ENCODE measurements around the gene TSPAN2. TPM values are rescaled to one million over a fixed set of nuclear protein-coding genes. Genes with fewer than 3 reads are reported as not detected.

Gene TSPAN2
- total and polyA plus RNA-seq, 7 donors = 0.46 to 122 (median 61.5) TPM

- Histone ChIP-seq H3K36me3 (no peaks in the 10 kb centered on the region), H3K27ac (no peak overlapping the region), H3K4me3 (no peak overlapping the region), H3K9me3 (peaks cover 0 to 3% (median 1%) of the 10 kb centered on the region in 4 donors), H3K27me3 (no peaks in the 10 kb centered on the region), H3K4me1 (peaks cover 0 to 10% (median 3%) of the 10 kb centered on the region in 4 donors)
- WGBS, 2 donors = 71 to 81% methylated on average over 4 of the region's 4 CpGs
- DNase-seq = no peak
- TF ChIP-seq CTCF (IDR thresholded peaks at IDR 0.05) = no peak
- TF ChIP-seq EP300 (IDR thresholded peaks at IDR 0.05) = no peak
- no peak for TF ChIP-seq POLR2A (IDR thresholded peaks at IDR 0.05)
- no peak for TF ChIP-seq POLR2AphosphoS5 (IDR thresholded peaks at IDR 0.05)
- intact Hi-C loops (cut with DNase I) = loop anchor here (2.0 kb wide), 1 partner anchor 61 kb away; no protein-coding TSS in a partner anchor
These were observed 24.5 kb upstream of the TSPAN2 start for GRCh38 chr1:115113766-115114165.

DNA sequence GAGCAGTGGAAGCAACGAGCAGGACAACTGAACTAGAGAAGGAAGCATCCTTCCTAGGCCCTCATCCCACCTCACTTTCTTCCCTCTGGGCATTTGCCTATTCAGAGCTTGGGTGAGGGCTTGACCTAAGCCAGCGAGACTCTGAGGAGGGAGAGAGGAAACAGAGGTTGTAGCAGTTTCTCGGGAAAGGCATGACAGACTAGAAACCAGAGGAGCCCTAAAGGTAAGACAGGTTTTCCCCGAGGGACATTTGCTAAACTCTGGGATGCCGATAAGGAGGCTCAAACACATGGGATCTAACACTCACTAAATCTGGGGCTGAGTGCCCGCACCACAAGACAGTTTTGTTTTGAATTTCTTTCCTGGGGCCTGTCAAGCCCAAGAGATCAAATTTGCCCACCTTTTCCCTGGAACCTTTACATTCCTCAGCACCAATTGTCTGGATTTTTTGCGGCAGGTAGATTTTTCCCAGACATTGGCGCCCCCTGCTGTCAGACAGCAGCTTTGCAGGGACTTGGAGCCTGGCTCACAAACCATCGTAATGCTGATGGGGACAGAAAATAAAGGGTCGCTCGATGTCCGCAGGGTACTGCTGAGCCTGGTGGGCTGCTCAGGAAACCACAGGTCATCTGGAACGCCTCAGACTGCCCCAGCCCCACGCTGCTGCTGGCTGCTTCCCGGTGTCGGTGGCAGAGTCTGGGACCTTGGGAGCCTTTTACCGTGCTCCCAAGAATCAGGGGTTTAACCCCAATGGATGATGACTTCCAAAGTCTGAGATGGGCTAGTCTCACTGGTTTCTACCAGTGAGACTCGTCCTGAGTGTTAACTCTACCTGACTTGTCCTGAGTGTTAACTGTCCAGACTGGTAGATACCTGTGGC is 23.4 kb upstream of the TSPAN2 start:
- no peaks in the 10 kb centered on the region for H3K36me3 ChIP-seq
- DNase-seq = no peak
- no peaks in the 10 kb centered on the region for H3K27me3 ChIP-seq
- no peak for TF ChIP-seq POLR2AphosphoS5 (IDR thresholded peaks at IDR 0.05)
- TF ChIP-seq CTCF (IDR thresholded peaks at IDR 0.05) = peak; percentile 74 to 94 (median 92)
- 27 to 33% methylated on average over 18 of the region's 18 CpGs for WGBS, 2 donors
- intact Hi-C loops (cut with DNase I) = loop anchor here (1.0 to 2.0 kb wide), 2 partner anchors 60 to 133 kb away; no protein-coding TSS in a partner anchor
- H3K4me3 ChIP-seq = no peak overlapping the region
- peaks cover 0 to 10% (median 3%) of the 10 kb centered on the region in 4 donors for H3K4me1 ChIP-seq
- peaks cover 0 to 3% (median 1%) of the 10 kb centered on the region in 4 donors for H3K9me3 ChIP-seq
- no peak overlapping the region for H3K27ac ChIP-seq

GRCh38 chr1:115107516-115108260 is 18.4 kb upstream of the TSPAN2 start:
- 83 to 88% methylated on average over 5 of the region's 5 CpGs for WGBS, 2 donors
- Histone ChIP-seq H3K36me3 (no peaks in the 10 kb centered on the region), H3K27ac (peak overlapping the region in 1 of 4 donors; percentile 0), H3K4me3 (no peak overlapping the region), H3K27me3 (no peaks in the 10 kb centered on the region), H3K4me1 (peaks cover 0 to 5% (median under 1%) of the 10 kb centered on the region in 4 donors), H3K9me3 (peaks cover 0 to 3% (median 1%) of the 10 kb centered on the region in 4 donors)
- intact Hi-C loops (cut with DNase I) = no loop called here
- DNase-seq = no peak
- peak in 1 of 4 donors; percentile 25 for TF ChIP-seq POLR2AphosphoS5 (IDR thresholded peaks at IDR 0.05)
- no peak for TF ChIP-seq EP300 (IDR thresholded peaks at IDR 0.05)
- no peak for TF ChIP-seq CTCF (IDR thresholded peaks at IDR 0.05)

DNA sequence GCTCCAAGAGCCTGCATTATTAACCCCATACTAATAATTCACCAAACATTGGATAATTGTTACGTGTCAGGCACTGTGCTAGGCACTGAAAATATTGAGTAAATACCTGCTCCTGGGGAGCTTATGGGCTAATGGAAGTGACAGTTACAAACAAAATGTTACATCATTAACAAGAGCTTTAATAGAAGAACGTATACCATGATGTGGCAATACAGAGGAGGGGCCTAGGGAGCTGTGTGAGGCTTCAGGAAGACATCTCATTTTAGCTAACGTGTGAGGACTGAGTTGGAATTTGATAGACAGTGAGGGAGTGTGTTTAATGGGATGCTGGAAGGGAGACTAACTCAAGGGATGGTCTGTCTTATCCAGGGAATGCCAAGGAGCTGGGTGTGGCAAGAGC is 16.5 kb upstream of the TSPAN2 start:
- no peak for DNase-seq
- H3K27ac ChIP-seq = no peak overlapping the region
- H3K4me1 ChIP-seq = no peaks in the 10 kb centered on the region
- no peak overlapping the region for H3K4me3 ChIP-seq
- TF ChIP-seq CTCF (IDR thresholded peaks at IDR 0.05) = no peak
- TF ChIP-seq POLR2A (IDR thresholded peaks at IDR 0.05) = no peak
- TF ChIP-seq POLR2AphosphoS5 (IDR thresholded peaks at IDR 0.05) = no peak
- TF ChIP-seq EP300 (IDR thresholded peaks at IDR 0.05) = no peak
- intact Hi-C loops (cut with DNase I) = no loop called here
- no peaks in the 10 kb centered on the region for H3K36me3 ChIP-seq
- peaks cover 0 to 3% (median 1%) of the 10 kb centered on the region in 4 donors for H3K9me3 ChIP-seq
- H3K27me3 ChIP-seq = no peaks in the 10 kb centered on the region
- WGBS, 2 donors = 80 to 87% methylated on average over 3 of the region's 3 CpGs
